ENCODE data around the gene ARHGEF33.

DNA sequence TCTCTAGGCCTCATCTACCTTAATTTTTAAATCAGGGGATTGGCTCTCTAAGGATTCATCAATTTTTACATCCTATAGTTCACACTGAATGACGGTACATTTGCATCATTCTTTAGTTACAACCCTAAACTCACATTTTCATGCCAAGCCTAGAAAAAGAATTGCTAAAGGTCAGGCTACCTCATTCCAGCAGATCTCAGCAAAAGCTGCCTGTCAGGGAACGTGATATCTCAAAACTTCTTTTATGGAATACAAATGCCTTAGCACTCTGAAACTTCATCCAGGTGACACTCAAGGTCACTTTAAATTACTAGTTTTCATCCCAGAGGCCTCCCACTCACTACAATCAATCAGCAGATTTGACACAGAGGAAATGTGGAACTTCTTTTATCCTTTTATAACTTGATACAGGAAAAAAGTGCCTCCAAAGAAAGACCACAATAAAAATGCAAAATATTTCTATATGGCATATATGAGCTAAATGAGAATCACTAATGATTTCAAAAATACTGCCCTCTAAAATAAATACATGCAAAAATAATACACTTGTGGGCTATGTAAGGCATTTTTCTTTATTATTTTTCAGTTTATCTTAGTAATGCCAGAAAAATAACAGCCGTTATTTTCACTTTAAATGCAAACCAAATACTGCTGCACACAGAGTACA, 91.5 kb downstream of the ARHGEF33 start:
- TF ChIP-seq, protein P1, sequence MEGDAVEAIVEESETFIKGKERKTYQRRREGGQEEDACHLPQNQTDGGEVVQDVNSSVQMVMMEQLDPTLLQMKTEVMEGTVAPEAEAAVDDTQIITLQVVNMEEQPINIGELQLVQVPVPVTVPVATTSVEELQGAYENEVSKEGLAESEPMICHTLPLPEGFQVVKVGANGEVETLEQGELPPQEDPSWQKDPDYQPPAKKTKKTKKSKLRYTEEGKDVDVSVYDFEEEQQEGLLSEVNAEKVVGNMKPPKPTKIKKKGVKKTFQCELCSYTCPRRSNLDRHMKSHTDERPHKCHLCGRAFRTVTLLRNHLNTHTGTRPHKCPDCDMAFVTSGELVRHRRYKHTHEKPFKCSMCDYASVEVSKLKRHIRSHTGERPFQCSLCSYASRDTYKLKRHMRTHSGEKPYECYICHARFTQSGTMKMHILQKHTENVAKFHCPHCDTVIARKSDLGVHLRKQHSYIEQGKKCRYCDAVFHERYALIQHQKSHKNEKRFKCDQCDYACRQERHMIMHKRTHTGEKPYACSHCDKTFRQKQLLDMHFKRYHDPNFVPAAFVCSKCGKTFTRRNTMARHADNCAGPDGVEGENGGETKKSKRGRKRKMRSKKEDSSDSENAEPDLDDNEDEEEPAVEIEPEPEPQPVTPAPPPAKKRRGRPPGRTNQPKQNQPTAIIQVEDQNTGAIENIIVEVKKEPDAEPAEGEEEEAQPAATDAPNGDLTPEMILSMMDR (IDR thresholded peaks at IDR 0.05; ENCODE audit: low read depth, low read length), result no peak
- TF ChIP-seq EZH2phosphoT487 (IDR thresholded peaks at IDR 0.05; ENCODE audit: low read depth), result no peak

Data from OCI-LY3 (cell line).